ENCODE measurements around the gene ACVR1B.

The ACVR1B gene

GRCh38 chr12:52023976-52024688 is 72.6 kb downstream of the ACVR1B start:
- H3K27ac ChIP-seq, result peak overlapping the region in 1 of 2 donors; percentile 55
- TF ChIP-seq CTCF (IDR thresholded peaks at IDR 0.05), result no peak
- no peak for DNase-seq (ENCODE audit: low spot score)
- peak overlapping the region; percentile 79 for H3K4me3 ChIP-seq

- DNase-seq (ENCODE audit: low spot score), result no peak
Measured at GRCh38 chr12:52024845-52025230, 73.3 kb downstream of the ACVR1B start.

GRCh38 chr12:52026263-52026662 is 74.8 kb downstream of the ACVR1B start:
- TF ChIP-seq CTCF (IDR thresholded peaks at IDR 0.05), result no peak
- Histone ChIP-seq H3K27ac (peak overlapping the region in 1 of 2 donors; percentile 82), H3K4me3 (no peak overlapping the region)
- no peak for DNase-seq (ENCODE audit: low spot score)

More at GRCh38 chr12:52024845-52025230, 73.3 kb downstream of the ACVR1B start:
- TF ChIP-seq CTCF (IDR thresholded peaks at IDR 0.05), result no peak
- Histone ChIP-seq H3K4me3 (peak overlapping the region; percentile 65), H3K27ac (peak overlapping the region; percentile 65 to 82)

- H3K4me3 ChIP-seq, result no peak overlapping the region
- H3K27ac ChIP-seq, result no peak overlapping the region
- no peak for TF ChIP-seq CTCF (IDR thresholded peaks at IDR 0.05)
- DNase-seq (ENCODE audit: low spot score), result no peak
Measured at GRCh38 chr12:52027085-52027843, 75.8 kb downstream of the ACVR1B start.

GRCh38 chr12:52029685-52030084 is 78.2 kb downstream of the ACVR1B start:
- no peak for TF ChIP-seq CTCF (IDR thresholded peaks at IDR 0.05)
- no peak overlapping the region for H3K27ac ChIP-seq
- no peak for DNase-seq (ENCODE audit: low spot score)

GRCh38 chr12:52032446-52032803 is 80.9 kb downstream of the ACVR1B start:
- TF ChIP-seq CTCF (IDR thresholded peaks at IDR 0.05), result no peak
- peak overlapping the region; percentile 89 to 94 for H3K27ac ChIP-seq
- no peak for DNase-seq (ENCODE audit: low spot score)
- peak overlapping the region; percentile 63 for H3K4me3 ChIP-seq

More at GRCh38 chr12:52029685-52030084, 78.2 kb downstream of the ACVR1B start:
- no peak overlapping the region for H3K4me3 ChIP-seq
